GM23338 (cell line): ENCODE data around the gene ANKZF1.

ENCODE experiments used
- CREB1 ChIP-seq: fragments of 250-450 bp; sonication (Bioruptor Pico); IDR thresholded peaks from 2 replicates; pipeline ENCODE4 v1.5.0; 2020; ENCODE audit warnings: low read depth, mild to moderate bottlenecking, moderate library complexity
- EZH2 ChIP-seq: fragments of 200-600 bp; sonication (generic); IDR thresholded peaks from one replicate; pipeline ENCODE4 v1.8.0; 2017; ENCODE audit warnings: antibody characterized with exemption, mild to moderate bottlenecking, low read depth; ENCODE audit not compliant: unreplicated experiment
- EZH2phosphoT487 ChIP-seq: fragments of 200-600 bp; sonication (generic); IDR thresholded peaks from one replicate; pipeline ENCODE4 v1.8.1; 2018; ENCODE audit warnings: antibody characterized with exemption; ENCODE audit not compliant: unreplicated experiment
- JUNB ChIP-seq: IDR thresholded peaks from one replicate; pipeline ENCODE4 v1.6.1; 2016; ENCODE audit warnings: antibody characterized with exemption; ENCODE audit not compliant: unreplicated experiment
- POLR2AphosphoS5 ChIP-seq: IDR thresholded peaks from 2 replicates; pipeline ENCODE4 v1.6.1; 2016; ENCODE audit warnings: antibody characterized with exemption, low read depth
- ZNF114 ChIP-seq: fragments of 250-450 bp; sonication (Bioruptor Pico); IDR thresholded peaks from 2 replicates; pipeline ENCODE4 v1.5.0; 2020; ENCODE audit warnings: mild to moderate bottlenecking, moderate library complexity
- ZNF331 ChIP-seq: fragments of 250-450 bp; sonication (Bioruptor Pico); IDR thresholded peaks from 2 replicates; pipeline ENCODE4 v1.5.0; 2020; ENCODE audit warnings: low read depth, mild to moderate bottlenecking, moderate library complexity
- TF ChIP-seq, protein P1 (sequence below), 2 experiments: fragments of 200-600 bp in 1 of 2; sonication (generic) in 1 of 2; conservative IDR thresholded peaks; 2 replicates each; pipeline versions ENCODE4 v1.5.1 to v1.6.1; 2016 to 2017; ENCODE audit warnings: antibody characterized with exemption in 2 of 2, low read depth in 2 of 2, mild to moderate bottlenecking in 2 of 2, moderate library complexity in 1 of 2
- TF ChIP-seq, protein P2 (sequence below): IDR thresholded peaks from 2 replicates; pipeline ENCODE4 v1.6.1; 2016; ENCODE audit warnings: antibody characterized with exemption
- TF ChIP-seq, protein P3 (sequence below): IDR thresholded peaks from one replicate; pipeline ENCODE4 v1.6.1; 2018; ENCODE audit warnings: antibody characterized with exemption; ENCODE audit not compliant: unreplicated experiment

DNA sequence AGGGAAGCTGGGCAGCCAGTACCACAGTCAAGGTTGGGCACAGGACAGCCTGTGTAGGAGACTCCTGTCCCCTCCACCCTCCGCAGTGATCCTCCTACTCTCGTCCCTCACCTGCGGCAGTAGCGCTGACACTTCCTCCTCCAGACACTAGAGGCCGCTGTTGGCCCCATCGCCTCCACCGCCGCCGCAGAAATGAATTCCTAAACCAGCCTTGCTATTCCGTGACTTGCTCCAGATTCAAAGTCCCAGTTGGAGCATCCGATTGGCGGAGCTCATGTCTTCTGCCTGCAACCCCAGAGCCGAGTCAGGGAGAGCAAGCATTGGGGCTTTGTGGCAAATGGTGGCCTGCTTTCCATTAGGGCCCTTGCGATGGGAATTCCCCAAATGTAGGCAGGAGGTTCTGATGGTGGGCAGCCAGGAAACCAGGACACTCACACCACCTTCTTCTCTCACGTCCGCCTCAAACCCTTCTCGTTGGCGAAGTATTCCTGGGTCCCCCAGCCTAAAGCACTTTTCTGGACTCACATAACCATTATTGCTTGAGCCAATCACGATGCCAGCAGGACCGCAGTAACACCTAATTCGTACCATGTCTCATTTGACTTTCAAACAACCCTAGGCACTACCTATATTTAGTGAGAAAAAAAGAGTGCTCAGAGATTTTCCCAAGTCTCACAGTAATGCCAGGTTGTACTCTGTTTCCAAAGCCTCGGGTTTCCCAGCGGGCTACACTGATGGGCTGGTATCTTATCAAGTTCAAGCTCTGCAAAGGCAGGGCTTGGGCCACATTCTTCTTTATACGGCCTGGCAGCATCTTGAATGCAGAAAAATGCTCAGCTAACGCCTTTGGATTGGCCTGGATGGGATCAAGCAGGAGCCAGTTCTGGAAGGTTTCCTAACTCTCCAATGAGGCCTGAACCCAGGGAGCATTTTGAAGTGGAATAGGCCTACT is 48.4 kb downstream of the ANKZF1 start:
- TF ChIP-seq, protein P1, sequence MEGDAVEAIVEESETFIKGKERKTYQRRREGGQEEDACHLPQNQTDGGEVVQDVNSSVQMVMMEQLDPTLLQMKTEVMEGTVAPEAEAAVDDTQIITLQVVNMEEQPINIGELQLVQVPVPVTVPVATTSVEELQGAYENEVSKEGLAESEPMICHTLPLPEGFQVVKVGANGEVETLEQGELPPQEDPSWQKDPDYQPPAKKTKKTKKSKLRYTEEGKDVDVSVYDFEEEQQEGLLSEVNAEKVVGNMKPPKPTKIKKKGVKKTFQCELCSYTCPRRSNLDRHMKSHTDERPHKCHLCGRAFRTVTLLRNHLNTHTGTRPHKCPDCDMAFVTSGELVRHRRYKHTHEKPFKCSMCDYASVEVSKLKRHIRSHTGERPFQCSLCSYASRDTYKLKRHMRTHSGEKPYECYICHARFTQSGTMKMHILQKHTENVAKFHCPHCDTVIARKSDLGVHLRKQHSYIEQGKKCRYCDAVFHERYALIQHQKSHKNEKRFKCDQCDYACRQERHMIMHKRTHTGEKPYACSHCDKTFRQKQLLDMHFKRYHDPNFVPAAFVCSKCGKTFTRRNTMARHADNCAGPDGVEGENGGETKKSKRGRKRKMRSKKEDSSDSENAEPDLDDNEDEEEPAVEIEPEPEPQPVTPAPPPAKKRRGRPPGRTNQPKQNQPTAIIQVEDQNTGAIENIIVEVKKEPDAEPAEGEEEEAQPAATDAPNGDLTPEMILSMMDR (conservative IDR thresholded peaks at IDR 0.05; ENCODE audit: low read depth in 2 of 2): peak; percentile 88 to 94
- TF ChIP-seq EZH2: no peak
- TF ChIP-seq ZNF114: no peak
- no peak for TF ChIP-seq EZH2phosphoT487
- TF ChIP-seq, protein P2, sequence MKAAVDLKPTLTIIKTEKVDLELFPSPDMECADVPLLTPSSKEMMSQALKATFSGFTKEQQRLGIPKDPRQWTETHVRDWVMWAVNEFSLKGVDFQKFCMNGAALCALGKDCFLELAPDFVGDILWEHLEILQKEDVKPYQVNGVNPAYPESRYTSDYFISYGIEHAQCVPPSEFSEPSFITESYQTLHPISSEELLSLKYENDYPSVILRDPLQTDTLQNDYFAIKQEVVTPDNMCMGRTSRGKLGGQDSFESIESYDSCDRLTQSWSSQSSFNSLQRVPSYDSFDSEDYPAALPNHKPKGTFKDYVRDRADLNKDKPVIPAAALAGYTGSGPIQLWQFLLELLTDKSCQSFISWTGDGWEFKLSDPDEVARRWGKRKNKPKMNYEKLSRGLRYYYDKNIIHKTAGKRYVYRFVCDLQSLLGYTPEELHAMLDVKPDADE: no peak
- TF ChIP-seq, protein P3, sequence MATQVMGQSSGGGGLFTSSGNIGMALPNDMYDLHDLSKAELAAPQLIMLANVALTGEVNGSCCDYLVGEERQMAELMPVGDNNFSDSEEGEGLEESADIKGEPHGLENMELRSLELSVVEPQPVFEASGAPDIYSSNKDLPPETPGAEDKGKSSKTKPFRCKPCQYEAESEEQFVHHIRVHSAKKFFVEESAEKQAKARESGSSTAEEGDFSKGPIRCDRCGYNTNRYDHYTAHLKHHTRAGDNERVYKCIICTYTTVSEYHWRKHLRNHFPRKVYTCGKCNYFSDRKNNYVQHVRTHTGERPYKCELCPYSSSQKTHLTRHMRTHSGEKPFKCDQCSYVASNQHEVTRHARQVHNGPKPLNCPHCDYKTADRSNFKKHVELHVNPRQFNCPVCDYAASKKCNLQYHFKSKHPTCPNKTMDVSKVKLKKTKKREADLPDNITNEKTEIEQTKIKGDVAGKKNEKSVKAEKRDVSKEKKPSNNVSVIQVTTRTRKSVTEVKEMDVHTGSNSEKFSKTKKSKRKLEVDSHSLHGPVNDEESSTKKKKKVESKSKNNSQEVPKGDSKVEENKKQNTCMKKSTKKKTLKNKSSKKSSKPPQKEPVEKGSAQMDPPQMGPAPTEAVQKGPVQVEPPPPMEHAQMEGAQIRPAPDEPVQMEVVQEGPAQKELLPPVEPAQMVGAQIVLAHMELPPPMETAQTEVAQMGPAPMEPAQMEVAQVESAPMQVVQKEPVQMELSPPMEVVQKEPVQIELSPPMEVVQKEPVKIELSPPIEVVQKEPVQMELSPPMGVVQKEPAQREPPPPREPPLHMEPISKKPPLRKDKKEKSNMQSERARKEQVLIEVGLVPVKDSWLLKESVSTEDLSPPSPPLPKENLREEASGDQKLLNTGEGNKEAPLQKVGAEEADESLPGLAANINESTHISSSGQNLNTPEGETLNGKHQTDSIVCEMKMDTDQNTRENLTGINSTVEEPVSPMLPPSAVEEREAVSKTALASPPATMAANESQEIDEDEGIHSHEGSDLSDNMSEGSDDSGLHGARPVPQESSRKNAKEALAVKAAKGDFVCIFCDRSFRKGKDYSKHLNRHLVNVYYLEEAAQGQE: no peak
- no peak for TF ChIP-seq CREB1 (CRISPR knock-in tag)
- TF ChIP-seq POLR2AphosphoS5: peak; percentile 9; the same call in 1 of the 2 replicates
- TF ChIP-seq ZNF331: no peak
- no peak for TF ChIP-seq JUNB
